Esophagus mucosa (tissue), 1 donor: ENCODE results near the gene SEPHS1. TPM values are rescaled to one million over a fixed set of nuclear protein-coding genes. Genes with fewer than 3 reads are reported as not detected.
"Not testable (repeated sequence)": the region's sequence is repeated elsewhere in the genome, so short reads cannot be mapped to it uniquely, and the experiment has no call there.

ENCODE experiments used
- ATAC-seq: fragments of 200-7000 bp; cut with Tn5 transposase; one replicate; pipeline ENCODE4 v1.9.1; 2020
- total RNA-seq: library from RNA; stranded (reverse); gene quantifications from one replicate; pipeline ENCODE4 v1.2.4, GENCODE V29; 2023
- donor health status: DM: yes; HTN: yes; CAD: no.

Gene SEPHS1
- total RNA-seq, 1 donor from 2014 or later: 31.4 TPM

DNA sequence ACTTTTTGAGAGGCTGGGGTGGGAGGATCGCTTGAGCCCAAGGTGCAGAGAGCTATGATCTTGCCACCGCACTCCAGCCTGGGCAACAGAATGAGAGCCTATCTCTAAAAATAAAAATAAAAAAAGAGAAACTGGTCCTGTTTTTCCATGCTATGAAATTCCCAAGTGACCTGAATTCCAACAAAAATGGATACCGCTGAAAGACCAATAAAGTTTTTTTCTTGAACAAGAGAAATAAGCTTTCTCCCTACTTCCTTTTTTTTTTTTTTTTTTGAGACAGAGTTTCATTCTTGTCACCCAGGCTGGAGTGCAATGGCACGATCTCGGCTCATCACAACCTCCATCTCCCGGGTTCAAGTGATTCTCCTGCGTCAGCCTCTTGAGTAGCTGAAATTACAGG is 12.5 kb upstream of the SEPHS1 start:
- no peak for ATAC-seq

DNA sequence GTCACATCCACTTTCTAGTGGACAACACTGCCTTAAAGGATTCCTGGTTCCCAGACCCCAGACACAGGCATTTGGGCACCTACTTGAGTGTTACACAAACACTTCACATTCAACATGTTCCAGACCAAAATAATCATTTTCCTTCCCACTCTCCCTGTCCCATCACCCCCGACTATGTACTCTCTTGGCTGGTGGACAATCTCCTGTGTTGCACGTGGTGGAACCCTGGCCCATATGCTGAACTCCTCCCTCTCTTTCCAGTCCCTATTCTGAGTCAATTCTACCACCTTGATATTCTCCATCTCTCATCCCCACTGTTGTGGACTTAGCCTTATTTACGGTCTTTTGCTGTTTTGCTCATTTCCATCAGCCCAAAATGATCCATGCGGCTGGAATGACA is 8.3 kb upstream of the SEPHS1 start:
- no peak for ATAC-seq

- no peak for ATAC-seq
Measured at GRCh38 chr10:13354783-13355182, 6.7 kb upstream of the SEPHS1 start.

GRCh38 chr10:13352519-13352918 is 4.4 kb upstream of the SEPHS1 start:
- ATAC-seq: no peak

DNA sequence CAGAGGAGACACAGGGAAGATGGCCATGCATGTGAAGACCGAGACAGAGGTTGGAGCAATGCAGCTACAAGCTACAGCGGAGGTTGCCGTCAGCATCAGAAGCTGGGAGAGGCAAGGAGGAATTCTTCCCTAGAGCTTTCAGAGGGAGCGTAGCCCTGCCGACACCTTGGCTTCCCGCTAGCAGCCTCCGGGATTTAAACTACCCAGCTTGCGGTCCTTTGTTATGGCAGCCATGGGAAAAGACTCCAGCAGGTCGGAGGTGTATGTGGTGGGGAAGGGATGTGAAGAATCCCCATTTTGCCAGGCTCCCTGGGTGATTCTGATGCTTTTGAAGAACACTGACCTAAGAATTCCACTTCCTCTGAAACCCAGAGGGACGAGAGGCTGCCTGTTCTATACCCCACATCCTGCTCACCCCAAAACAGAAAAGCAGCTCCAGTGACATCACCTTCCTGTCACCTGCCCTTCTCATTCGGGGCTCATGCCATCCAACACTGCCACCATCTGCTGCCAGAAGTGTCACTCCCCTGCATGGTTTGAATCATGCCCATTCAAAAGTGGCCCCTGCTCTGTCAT is 3.3 kb upstream of the SEPHS1 start:
- ATAC-seq: no peak

DNA sequence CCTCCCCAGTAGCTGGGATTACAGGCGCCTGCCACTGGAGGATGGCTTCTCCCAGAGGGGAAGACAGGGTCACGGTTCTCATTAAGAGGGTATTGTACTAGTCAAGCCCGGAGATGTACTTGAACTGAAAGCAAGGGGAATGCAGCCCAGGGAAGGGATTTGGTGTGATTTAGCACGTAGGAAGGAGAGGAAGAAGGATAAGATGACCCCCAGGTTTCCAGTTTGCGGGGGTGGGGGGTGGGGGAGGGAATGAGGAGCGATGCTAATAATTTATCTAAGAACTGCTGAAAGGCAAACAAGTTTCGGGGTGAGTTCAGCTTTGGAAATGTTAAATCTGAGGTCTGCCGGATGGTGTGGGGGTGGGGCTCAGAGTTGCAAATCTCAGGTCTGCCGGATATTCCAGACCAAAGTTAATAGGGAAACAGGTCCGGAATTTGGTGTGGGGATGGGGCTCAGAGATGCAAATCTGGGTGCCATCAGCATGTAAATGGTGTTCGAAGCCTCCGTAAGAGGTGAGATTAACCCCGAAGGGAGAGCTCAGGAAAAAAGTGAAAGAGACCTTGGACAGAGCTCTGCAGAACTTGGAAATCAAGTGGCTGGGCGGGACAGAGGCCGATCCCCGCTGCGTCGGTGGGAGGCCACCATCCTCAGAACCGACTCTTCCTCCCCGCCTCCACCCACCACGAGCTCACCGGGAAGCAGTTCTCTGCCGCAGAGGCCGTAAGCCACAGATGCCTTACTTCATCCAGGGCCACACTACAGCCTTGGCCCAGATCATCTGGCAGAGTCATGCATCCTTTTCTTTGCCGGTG is 1.6 kb upstream of the SEPHS1 start:
- peak; percentile 35 for ATAC-seq

- peak; percentile 75 for ATAC-seq
Measured at GRCh38 chr10:13347500-13348156, 465 bp downstream of the SEPHS1 start.

- ATAC-seq: no peak
Measured at GRCh38 chr10:13347043-13347499, 1.0 kb downstream of the SEPHS1 start.

GRCh38 chr10:13346283-13347042 is 1.6 kb downstream of the SEPHS1 start:
- ATAC-seq: no peak

GRCh38 chr10:13340626-13341376 is 7.3 kb downstream of the SEPHS1 start:
- peak; percentile 33 for ATAC-seq

GRCh38 chr10:13340068-13340467 is 8.0 kb downstream of the SEPHS1 start:
- ATAC-seq: no peak

DNA sequence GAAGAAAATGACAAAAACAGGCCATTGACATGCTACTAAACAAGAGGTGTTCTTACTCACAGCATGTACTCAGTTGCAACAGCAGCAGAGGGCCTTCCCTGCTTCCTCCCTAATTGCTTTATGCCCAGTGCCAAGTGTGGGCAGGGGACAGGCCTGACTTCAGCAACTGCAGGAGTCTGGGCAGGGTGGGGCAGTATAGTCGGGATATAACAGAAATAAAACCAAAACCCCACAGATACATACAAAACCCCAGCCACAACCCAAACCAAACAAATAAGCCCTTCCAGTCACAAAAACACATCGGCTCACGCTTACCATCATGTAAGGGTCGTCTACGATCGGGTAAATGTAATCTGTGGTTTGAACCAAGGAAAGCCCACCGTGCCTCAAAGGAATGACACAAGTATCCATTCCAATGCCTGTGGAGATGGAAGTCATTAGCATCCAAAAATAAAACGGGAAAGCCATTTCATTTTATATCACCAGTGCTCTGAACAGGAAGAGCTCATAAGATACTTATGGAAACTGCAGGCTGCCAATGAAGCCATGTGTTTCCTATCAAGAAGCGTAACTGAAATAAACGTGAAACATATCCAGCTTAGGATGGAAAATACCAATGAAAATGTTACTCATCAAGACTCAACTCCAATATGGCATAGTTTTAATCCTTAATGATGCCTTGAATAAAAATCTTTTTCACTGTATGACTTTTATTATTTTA is 9.5 kb downstream of the SEPHS1 start:
- ATAC-seq: no peak

DNA sequence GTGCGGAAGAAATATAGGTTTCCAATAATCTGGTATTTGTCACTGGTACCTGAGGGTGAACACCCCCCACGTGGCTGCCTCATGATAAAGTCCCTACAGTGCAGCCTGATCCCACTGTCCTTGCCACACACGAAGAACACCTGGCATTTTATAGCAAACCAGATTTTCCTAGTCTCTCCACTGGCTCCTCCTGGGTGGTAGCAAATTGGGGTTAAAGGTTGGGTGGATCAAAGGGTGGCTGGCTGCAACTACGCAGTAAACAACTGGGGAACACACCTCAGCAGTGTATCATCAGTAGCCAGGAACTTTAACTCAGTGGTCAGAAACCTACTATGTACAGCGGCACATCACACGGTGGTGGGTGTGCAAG is 10.3 kb downstream of the SEPHS1 start:
- ATAC-seq: no peak

GRCh38 chr10:13337128-13337826 is 10.8 kb downstream of the SEPHS1 start:
- no peak for ATAC-seq

GRCh38 chr10:13335881-13336280 is 12.2 kb downstream of the SEPHS1 start:
- no peak for ATAC-seq

GRCh38 chr10:13334556-13334955 is 13.5 kb downstream of the SEPHS1 start:
- ATAC-seq: no peak

GRCh38 chr10:13331646-13332045 is 16.4 kb downstream of the SEPHS1 start:
- ATAC-seq: no peak

- not testable (repeated sequence) for ATAC-seq
Measured at GRCh38 chr10:13330980-13331379, 17.1 kb downstream of the SEPHS1 start.

DNA sequence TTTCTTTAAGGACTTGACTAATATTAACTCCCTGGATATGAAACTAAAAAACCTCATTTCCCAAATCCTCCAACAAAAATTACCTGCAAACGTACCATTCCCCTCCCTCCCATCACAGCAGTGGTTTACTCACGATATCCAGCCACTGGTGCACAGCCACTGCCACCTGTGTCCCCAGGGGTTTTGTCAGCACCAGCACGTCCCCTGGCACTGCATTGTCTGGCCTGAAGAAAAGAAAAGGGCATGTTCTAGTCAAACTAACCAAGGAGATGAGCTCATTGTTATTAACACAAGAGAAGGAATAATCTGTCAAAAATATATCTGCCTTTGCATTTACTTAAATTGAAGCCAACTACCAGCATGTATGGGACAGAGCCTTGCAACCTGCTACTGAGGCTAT is 18.5 kb downstream of the SEPHS1 start:
- ATAC-seq: no peak

DNA sequence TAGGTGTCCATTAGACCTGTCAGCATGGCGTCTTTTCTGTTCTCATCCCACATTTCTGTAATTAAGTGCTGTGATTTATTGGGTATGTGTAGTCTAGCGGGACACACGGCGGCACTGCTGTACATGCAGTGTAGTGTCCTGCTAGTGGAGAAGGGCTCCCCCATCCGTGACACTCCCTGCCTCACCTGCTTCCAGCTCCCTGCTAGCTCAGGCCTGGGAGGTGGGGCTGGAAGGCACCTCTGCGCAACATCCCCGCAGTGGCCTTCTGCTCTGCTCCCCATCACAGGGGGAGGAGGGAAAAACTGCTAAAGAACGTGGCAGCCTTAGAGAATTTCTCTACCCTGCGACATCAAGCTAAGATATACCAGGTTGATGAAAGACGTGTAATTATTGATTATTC is 19.5 kb downstream of the SEPHS1 start:
- ATAC-seq: no peak

DNA sequence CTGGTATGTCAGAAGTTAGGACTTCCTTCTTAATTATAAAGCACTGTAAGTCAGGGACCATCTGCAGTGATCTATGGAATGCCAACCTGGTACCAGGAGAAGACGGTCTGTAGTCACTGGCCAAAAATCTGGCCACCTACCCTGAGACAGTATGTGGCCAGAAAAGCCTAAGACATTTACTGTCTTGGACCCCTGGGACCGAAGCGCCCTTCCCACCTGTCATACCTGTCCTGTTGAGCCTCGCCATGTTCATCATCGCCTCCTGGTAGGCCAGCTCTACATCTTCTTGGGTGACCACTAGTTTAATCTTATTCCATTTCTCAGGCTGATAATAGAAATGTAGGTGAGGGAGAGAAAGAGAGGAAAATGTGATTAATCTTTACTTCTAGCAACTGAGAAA is 20.0 kb downstream of the SEPHS1 start:
- ATAC-seq: no peak
